ENCODE data around the gene PSORS1C1. TPM values are rescaled to one million over a fixed set of nuclear protein-coding genes. Genes with fewer than 3 reads are reported as not detected.
"Not testable (repeated sequence)": the region's sequence is repeated elsewhere in the genome, so short reads cannot be mapped to it uniquely, and the experiment has no call there.

PSORS1C1 gene
- total RNA-seq, 1 donor from 2014 or later = under 0.01 TPM

DNA sequence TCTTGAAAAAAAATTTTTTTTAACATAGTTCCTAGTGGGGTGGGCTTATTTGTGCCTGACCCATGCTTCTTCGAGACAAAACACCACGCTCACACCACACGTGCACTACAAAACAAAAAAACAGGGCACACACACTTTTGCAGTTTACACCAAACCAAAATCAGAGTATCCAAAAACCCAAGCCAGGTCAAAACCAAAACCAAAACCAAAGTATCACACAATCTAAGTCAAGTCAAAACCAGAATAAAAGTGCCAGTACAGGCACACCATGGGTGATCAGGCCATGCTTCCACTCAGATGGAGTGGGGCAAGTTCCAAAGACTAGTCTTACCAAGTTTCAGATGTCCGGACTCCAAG, 71.1 kb downstream of the PSORS1C1 start:
- H3K4me3 ChIP-seq (ENCODE audit: low read length in 3 of 3) = peak overlapping the region; percentile 45 to 66 (median 60)
- H3K27me3 ChIP-seq (ENCODE audit: control insufficient read depth in 3 of 3, insufficient read depth in 3 of 3, low read length in 3 of 3); H3K9me3 ChIP-seq (ENCODE audit: control insufficient read depth in 3 of 3, low read length in 3 of 3); H3K36me3 ChIP-seq (ENCODE audit: control insufficient read depth in 3 of 3, insufficient read depth in 3 of 3, low read length in 3 of 3); H3K4me1 ChIP-seq (ENCODE audit: control insufficient read depth in 3 of 3, insufficient read depth in 3 of 3, low read length in 3 of 3): not testable (repeated sequence)
- H3K27ac ChIP-seq (ENCODE audit: low read depth, low read length) = peak overlapping the region; percentile 66
- peak overlapping the region; percentile 26 to 50 (median 30) for H3K9ac ChIP-seq (ENCODE audit: low read depth in 1 of 3, low read length in 3 of 3)

DNA sequence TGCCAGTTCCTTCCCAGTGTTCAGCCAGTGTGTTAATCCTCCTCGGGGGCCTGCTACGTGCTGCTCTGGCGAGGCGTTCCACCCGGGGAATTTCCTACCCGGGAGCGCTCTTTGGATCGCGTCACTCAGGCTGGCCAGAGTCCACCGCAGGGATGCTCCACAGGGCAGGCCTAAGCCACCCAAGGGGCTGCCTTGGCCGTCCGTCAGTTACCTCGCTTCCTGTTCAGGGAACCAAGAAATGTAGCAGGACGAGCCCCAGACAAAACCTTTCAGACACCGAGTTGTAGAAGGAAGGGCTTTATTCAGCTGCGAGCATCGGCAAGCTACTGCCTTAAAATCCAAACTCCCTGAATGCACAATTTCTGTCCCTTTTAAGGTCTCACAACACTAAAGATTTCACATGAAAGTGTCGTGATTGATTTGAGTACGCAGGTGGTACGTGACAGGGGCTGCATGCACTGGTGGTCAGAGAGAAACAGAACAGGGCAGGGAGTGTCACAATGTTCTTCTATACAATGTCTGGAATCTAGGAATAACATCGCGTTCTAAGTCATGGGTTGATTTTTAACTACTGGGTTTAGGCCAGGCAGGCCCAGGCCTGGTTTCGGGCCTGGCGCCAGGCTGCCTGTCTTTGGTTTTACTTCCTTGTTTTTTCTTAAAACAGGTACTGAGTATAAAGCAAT, 71.6 kb downstream of the PSORS1C1 start:
- Histone ChIP-seq H3K4me3 (ENCODE audit: low read length in 3 of 3) (peak overlapping the region; percentile 45 to 66 (median 60)), H3K27me3 (ENCODE audit: control insufficient read depth in 3 of 3, insufficient read depth in 3 of 3, low read length in 3 of 3) (no peaks in the 10 kb centered on the region), H3K36me3 (ENCODE audit: control insufficient read depth in 3 of 3, insufficient read depth in 3 of 3, low read length in 3 of 3) (no peaks in the 10 kb centered on the region), H3K9me3 (ENCODE audit: control insufficient read depth in 3 of 3, low read length in 3 of 3) (no peaks in the 10 kb centered on the region), H3K4me1 (ENCODE audit: control insufficient read depth in 3 of 3, insufficient read depth in 3 of 3, low read length in 3 of 3) (peaks cover 7 to 9% (median 9%) of the 10 kb centered on the region in 3 donors), H3K27ac (ENCODE audit: low read depth, low read length) (peak overlapping the region; percentile 66), H3K9ac (ENCODE audit: low read depth in 1 of 3, low read length in 3 of 3) (peak overlapping the region; percentile 26 to 50 (median 30))

GRCh38 chr6:31187780-31188194, 73.2 kb downstream of the PSORS1C1 start:
- H3K9me3 ChIP-seq (ENCODE audit: control insufficient read depth in 3 of 3, low read length in 3 of 3) = no peaks in the 10 kb centered on the region
- no peak overlapping the region for H3K4me3 ChIP-seq (ENCODE audit: low read length in 3 of 3)
- no peaks in the 10 kb centered on the region for H3K27me3 ChIP-seq (ENCODE audit: control insufficient read depth in 3 of 3, insufficient read depth in 3 of 3, low read length in 3 of 3)
- peaks cover 7 to 9% (median 9%) of the 10 kb centered on the region in 3 donors for H3K4me1 ChIP-seq (ENCODE audit: control insufficient read depth in 3 of 3, insufficient read depth in 3 of 3, low read length in 3 of 3)
- no peak overlapping the region for H3K27ac ChIP-seq (ENCODE audit: low read depth, low read length)
- no peak overlapping the region for H3K9ac ChIP-seq (ENCODE audit: low read depth in 1 of 3, low read length in 3 of 3)
- no peaks in the 10 kb centered on the region for H3K36me3 ChIP-seq (ENCODE audit: control insufficient read depth in 3 of 3, insufficient read depth in 3 of 3, low read length in 3 of 3)

GRCh38 chr6:31189223-31189622, 74.6 kb downstream of the PSORS1C1 start:
- H3K4me1 ChIP-seq (ENCODE audit: control insufficient read depth in 3 of 3, insufficient read depth in 3 of 3, low read length in 3 of 3); H3K36me3 ChIP-seq (ENCODE audit: control insufficient read depth in 3 of 3, insufficient read depth in 3 of 3, low read length in 3 of 3); H3K4me3 ChIP-seq (ENCODE audit: low read length in 3 of 3); H3K27me3 ChIP-seq (ENCODE audit: control insufficient read depth in 3 of 3, insufficient read depth in 3 of 3, low read length in 3 of 3); H3K27ac ChIP-seq (ENCODE audit: low read depth, low read length); H3K9me3 ChIP-seq (ENCODE audit: control insufficient read depth in 3 of 3, low read length in 3 of 3); H3K9ac ChIP-seq (ENCODE audit: low read depth in 1 of 3, low read length in 3 of 3): not testable (repeated sequence)

Small RNAs within 50 kb of the gene (small RNA-seq; reads per million reads assigned to genes)
- gene POLR2LP1 (not detected), gene RNU6-1133P (not detected)

Other genes starting within 250 kb of the PSORS1C1 start
- 40.7 TPM for gene DDR1, start 230.3 kb upstream of the PSORS1C1 start, total RNA-seq
- 7.3 TPM for gene GTF2H4, start 206.6 kb upstream of the PSORS1C1 start, total RNA-seq
- gene VARS2, start 200.6 kb upstream of the PSORS1C1 start, total RNA-seq = 12.5 TPM
- not detected for gene SFTA2, start 182.6 kb upstream of the PSORS1C1 start, total RNA-seq
- not detected for gene MUCL3, start 173.8 kb upstream of the PSORS1C1 start, total RNA-seq
- gene MUC21, start 131.1 kb upstream of the PSORS1C1 start, total RNA-seq = not detected
- not detected for gene MUC22, start 104.3 kb upstream of the PSORS1C1 start, total RNA-seq
- gene C6orf15, start 2.2 kb upstream of the PSORS1C1 start, total RNA-seq = not detected
- not detected for gene CDSN, start 5.6 kb downstream of the PSORS1C1 start, total RNA-seq
- gene PSORS1C2, start 24.3 kb downstream of the PSORS1C1 start, total RNA-seq = not detected
- gene CCHCR1, start 43.0 kb downstream of the PSORS1C1 start, total RNA-seq = 9.9 TPM
- 8.4 TPM for gene TCF19, start 43.8 kb downstream of the PSORS1C1 start, total RNA-seq
- gene POU5F1, start 55.9 kb downstream of the PSORS1C1 start, total RNA-seq = not detected
- 56.9 TPM for gene HLA-C, start 157.3 kb downstream of the PSORS1C1 start, total RNA-seq
- gene HLA-B, start 242.4 kb downstream of the PSORS1C1 start, total RNA-seq = 92.9 TPM